B cell (primary cell): Measurements from ENCODE around the gene OOSP1. TPM values are rescaled to one million over a fixed set of nuclear protein-coding genes. Genes with fewer than 3 reads are reported as not detected.

Experiments used
- ATAC-seq: fragments of 200-7000 bp; cut with Tn5 transposase; one replicate; pipeline ENCODE4 v1.10.0; 2021; ENCODE audit warnings: low read depth, mild to moderate bottlenecking, moderate number of reproducible peaks, moderate library complexity
- CTCF ChIA-PET: fragments of 350-600 bp; sonication (Branson Sonifier 250); formaldehyde crosslinking; loops from one replicate; lab custom pipeline; 2021; ENCODE audit warnings: antibody characterized with exemption, inconsistent platforms; lab: Charles Lee
- POLR2A ChIA-PET: fragments of 350-600 bp; sonication (Branson Sonifier 250); formaldehyde crosslinking; loops from one replicate; lab custom pipeline; 2021; ENCODE audit warnings: antibody characterized with exemption; lab: Charles Lee
- DNase-seq: peaks from one replicate; pipeline ENCODE4 v3.0.0; 2013
- H2AFZ ChIP-seq: 2 replicates; pipeline ENCODE4 v1.6.1; 2012; ENCODE audit warnings: mild to moderate bottlenecking, low read depth, low read length; ENCODE audit not compliant: insufficient read depth, poor library complexity, severe bottlenecking
- H3K27ac ChIP-seq, 2 donors: 1 replicate in 1 of 2; 2 replicates in 1 of 2; pipeline ENCODE4 v1.5.1; 2012 to 2013; ENCODE audit warnings: low read length in 2 of 2, mild to moderate bottlenecking in 2 of 2, moderate library complexity in 1 of 2
- H3K27me3 ChIP-seq, 4 experiments: fragments of 200-600 bp in 1 of 4; sonication (generic) in 1 of 4; replicated peaks in 1 of 4; 1 replicate in 2 of 4; 2 replicates in 2 of 4; pipeline versions ENCODE4 v1.6.1 to v1.7.0; 2013 to 2016; ENCODE audit warnings: low read length in 3 of 4, mild to moderate bottlenecking in 2 of 4, mixed read lengths in 1 of 4, moderate library complexity in 1 of 4; ENCODE audit not compliant: insufficient read depth in 4 of 4, control insufficient read depth in 3 of 4; ENCODE audit errors: control extremely low read depth in 1 of 4
- H3K36me3 ChIP-seq, 2 experiments: replicated peaks in 1 of 2; 1 replicate in 1 of 2; 2 replicates in 1 of 2; pipeline versions ENCODE4 v1.6.1 to v1.7.1; 2013; ENCODE audit warnings: low read length in 1 of 2; ENCODE audit not compliant: insufficient read depth in 2 of 2, control insufficient read depth in 1 of 2; ENCODE audit errors: control extremely low read depth in 1 of 2, extremely low read depth in 1 of 2
- H3K4me1 ChIP-seq, 2 donors: fragments of 200-600 bp in 1 of 2; sonication (generic) in 1 of 2; 1 replicate in 1 of 2; 2 replicates in 1 of 2; pipeline versions ENCODE4 v1.5.1 to v1.6.1; 2013 to 2017; ENCODE audit warnings: low read length in 2 of 2; ENCODE audit not compliant: control insufficient read depth in 2 of 2, insufficient read depth in 2 of 2
- H3K4me2 ChIP-seq: replicated peaks from 2 replicates; pipeline ENCODE3; 2012; ENCODE audit warnings: mild to moderate bottlenecking, low read depth, low read length; ENCODE audit not compliant: poor library complexity, severe bottlenecking
- H3K4me3 ChIP-seq, 5 experiments: fragments of 200-600 bp in 1 of 5; sonication (generic) in 1 of 5; 1 replicate in 3 of 5; 2 replicates in 2 of 5; pipeline versions ENCODE4 v1.5.1 to v1.7.0; 2011 to 2016; ENCODE audit warnings: low read length in 4 of 5, mild to moderate bottlenecking in 4 of 5, low read depth in 2 of 5, control low read depth in 1 of 5, moderate library complexity in 1 of 5; ENCODE audit not compliant: insufficient read depth in 1 of 5; ENCODE audit errors: control extremely low read depth in 1 of 5, extremely low read depth in 1 of 5
- H3K79me2 ChIP-seq: fragments of 200-600 bp; sonication (generic); one replicate; pipeline ENCODE4 v1.6.0; 2016; ENCODE audit warnings: low read length; ENCODE audit not compliant: control insufficient read depth, insufficient read depth
- H3K9ac ChIP-seq: fragments of 200-600 bp; sonication (generic); 2 replicates; pipeline ENCODE4 v1.6.1; 2017; ENCODE audit warnings: mild to moderate bottlenecking, low read length, moderate library complexity
- H3K9me3 ChIP-seq, 3 donors: one replicate each; pipeline versions ENCODE4 v1.6.1 to v1.7.1; 2013; ENCODE audit warnings: low read length in 2 of 3; ENCODE audit not compliant: control insufficient read depth in 2 of 3, insufficient read depth in 1 of 3; ENCODE audit errors: control extremely low read depth in 1 of 3
- H4K20me1 ChIP-seq: 2 replicates; pipeline ENCODE4 v1.6.0; 2012; ENCODE audit warnings: mild to moderate bottlenecking, low read length; ENCODE audit not compliant: insufficient read depth, control insufficient read depth, poor library complexity, severe bottlenecking
- H3K27ac Mint-ChIP-seq: one replicate; pipeline ENCODE4 v1.8.0; 2021; ENCODE audit warnings: mixed read lengths
- H3K27me3 Mint-ChIP-seq: one replicate; pipeline ENCODE4 v1.8.0; 2021; ENCODE audit warnings: mixed read lengths
- H3K4me1 Mint-ChIP-seq: one replicate; pipeline ENCODE4 v1.8.0; 2021; ENCODE audit warnings: mixed read lengths
- H3K4me3 Mint-ChIP-seq: one replicate; pipeline ENCODE4 v1.8.0; 2021; ENCODE audit warnings: mixed read lengths
- H3K9me3 Mint-ChIP-seq: one replicate; pipeline ENCODE4 v1.8.0; 2022; ENCODE audit warnings: mixed read lengths; ENCODE audit not compliant: insufficient read depth
- CTCF ChIP-seq: fragments of 200-600 bp; IDR thresholded peaks from one replicate; pipeline ENCODE4 v1.8.0; 2022; ENCODE audit warnings: antibody characterized with exemption, mild to moderate bottlenecking
- EZH2 ChIP-seq: IDR thresholded peaks from 2 replicates; pipeline ENCODE4 v1.6.1; 2012; ENCODE audit warnings: borderline replicate concordance, low read depth, mild to moderate bottlenecking, moderate library complexity, low read length; ENCODE audit not compliant: insufficient read depth, poor library complexity, severe bottlenecking
- WGBS: methylation state at CpG from one replicate; pipeline ENCODE4 v1.1.5; 2013; ENCODE audit warnings: missing lambda C conversion rate; ENCODE audit not compliant: insufficient coverage; 5-methylcytosine and 5-hydroxymethylcytosine counted together
- intact Hi-C: fragments of 100-400 bp; cut with micrococcal nuclease; formaldehyde crosslinking; loops from one replicate; pipeline ENCODE4 v1.10.0; 2022
- polyA plus RNA-seq: library from polyadenylated mRNA; depleted of rRNA; stranded (reverse); fragments of >200 nt; gene quantifications from 2 replicates; pipeline ENCODE4 v1.2.3, GENCODE V29; 2012
- total RNA-seq, 2 donors: library from RNA; stranded (reverse); fragments of 120-200 nt in 1 of 2; gene quantifications; 1 replicate in 1 of 2; 2 replicates in 1 of 2; pipeline versions ENCODE4 v1.2.3 to v1.2.4, GENCODE V29; 2013 to 2022

The OOSP1 gene
- total and polyA plus RNA-seq, 2 donors (not counting 1 experiment from before 2014, with no cell fraction given), result not detected

GRCh38 chr11:60003729-60004128 lies 65.5 kb downstream of the OOSP1 start:
- Mint-ChIP-seq H3K9me3 (no peaks in the 10 kb centered on the region), H3K4me1 (no peaks in the 10 kb centered on the region), H3K4me3 (no peak overlapping the region), H3K27me3 (peaks cover 10% of the 10 kb centered on the region), H3K27ac (no peak overlapping the region)
- ATAC-seq, result no peak
- TF ChIP-seq EZH2 (no peak), CTCF (no peak)
- intact Hi-C loops, result no loop called here
- no peak overlapping the region for H3K4me3 ChIP-seq
- no peaks in the 10 kb centered on the region for H3K27me3 ChIP-seq
- no peaks in the 10 kb centered on the region for H3K9me3 ChIP-seq
- H3K79me2 ChIP-seq, result no peaks in the 10 kb centered on the region
- no peak overlapping the region for H2AFZ ChIP-seq
- 71% methylated on average over 1 of the region's 2 CpGs for WGBS
- no peak for DNase-seq
- ChIA-PET CTCF (no interaction called here), POLR2A (no interaction called here)
- no peaks in the 10 kb centered on the region for H3K4me1 ChIP-seq
- H3K36me3 ChIP-seq, result no peaks in the 10 kb centered on the region
- H3K9ac ChIP-seq, result no peak overlapping the region
- H3K27ac ChIP-seq, result no peak overlapping the region
- no peaks in the 10 kb centered on the region for H4K20me1 ChIP-seq
- no peak overlapping the region for H3K4me2 ChIP-seq

GRCh38 chr11:60005360-60005759 lies 67.1 kb downstream of the OOSP1 start:
- no peak overlapping the region for H3K9ac ChIP-seq
- TF ChIP-seq CTCF (no peak), EZH2 (no peak)
- H3K36me3 ChIP-seq, result no peaks in the 10 kb centered on the region
- WGBS, result no CpG with 5 or more reads among the region's 1 CpG
- H3K27ac ChIP-seq, result no peak overlapping the region
- no peaks in the 10 kb centered on the region for H3K9me3 ChIP-seq
- intact Hi-C loops, result no loop called here
- Mint-ChIP-seq H3K27me3 (peaks cover 21% of the 10 kb centered on the region), H3K4me1 (no peaks in the 10 kb centered on the region), H3K4me3 (no peak overlapping the region), H3K27ac (no peak overlapping the region), H3K9me3 (no peaks in the 10 kb centered on the region)
- H3K4me1 ChIP-seq, result no peaks in the 10 kb centered on the region
- no peak overlapping the region for H3K4me3 ChIP-seq
- POLR2A ChIA-PET, result no interaction called here
- H3K79me2 ChIP-seq, result no peaks in the 10 kb centered on the region
- no peaks in the 10 kb centered on the region for H3K27me3 ChIP-seq
- H3K4me2 ChIP-seq, result no peak overlapping the region
- no peaks in the 10 kb centered on the region for H4K20me1 ChIP-seq
- DNase-seq (no peak), ATAC-seq (no peak)
- no peak overlapping the region for H2AFZ ChIP-seq
- CTCF ChIA-PET, result no interaction called here

Other genes starting within 250 kb of the OOSP1 start
- not detected in 2 replicates for gene OR10V1, start 224.6 kb upstream of the OOSP1 start, total RNA-seq
- gene OR10V1, start 224.6 kb upstream of the OOSP1 start, polyA plus RNA-seq, result not detected in 2 replicates
- 16.6 and 17.5 TPM in 2 replicates for gene STX3, start 183.1 kb upstream of the OOSP1 start, total RNA-seq
- 7.6 and 12.6 TPM in 2 replicates for gene STX3, start 183.1 kb upstream of the OOSP1 start, polyA plus RNA-seq
- 38.3 and 38.9 TPM in 2 replicates for gene MRPL16, start 127.7 kb upstream of the OOSP1 start, total RNA-seq
- 33.8 and 41.0 TPM in 2 replicates for gene MRPL16, start 127.7 kb upstream of the OOSP1 start, polyA plus RNA-seq
- not detected in 2 replicates for gene CBLIF, start 92.9 kb upstream of the OOSP1 start, total RNA-seq
- not detected in 2 replicates for gene CBLIF, start 92.9 kb upstream of the OOSP1 start, polyA plus RNA-seq
- not detected in 2 replicates for gene TCN1, start 71.9 kb upstream of the OOSP1 start, total RNA-seq
- gene TCN1, start 71.9 kb upstream of the OOSP1 start, polyA plus RNA-seq, result 0.15 TPM in 1 of 2 replicates, not detected in the other
- not detected in 2 replicates for gene OOSP3, start 59.6 kb upstream of the OOSP1 start, total RNA-seq
- not detected in 2 replicates for gene OOSP3, start 59.6 kb upstream of the OOSP1 start, polyA plus RNA-seq
- not detected in 2 replicates for gene OOSP4A, start 25.6 kb downstream of the OOSP1 start, total RNA-seq
- not detected in 2 replicates for gene OOSP4A, start 25.6 kb downstream of the OOSP1 start, polyA plus RNA-seq
- not detected in 2 replicates for gene OOSP4B, start 78.7 kb downstream of the OOSP1 start, total RNA-seq
- gene OOSP4B, start 78.7 kb downstream of the OOSP1 start, polyA plus RNA-seq, result not detected in 2 replicates
- gene OOSP2, start 102.0 kb downstream of the OOSP1 start, total RNA-seq, result not detected in 2 replicates
- gene OOSP2, start 102.0 kb downstream of the OOSP1 start, polyA plus RNA-seq, result not detected in 2 replicates
- not detected in 2 replicates for gene MS4A3, start 118.2 kb downstream of the OOSP1 start, total RNA-seq
- not detected in 2 replicates for gene MS4A3, start 118.2 kb downstream of the OOSP1 start, polyA plus RNA-seq
- gene MS4A2, start 150.2 kb downstream of the OOSP1 start, total RNA-seq, result not detected in 2 replicates
- gene MS4A2, start 150.2 kb downstream of the OOSP1 start, polyA plus RNA-seq, result not detected in 2 replicates
- 0.34 and 0.80 TPM in 2 replicates for gene MS4A6A, start 244.7 kb downstream of the OOSP1 start, total RNA-seq
- gene MS4A6A, start 244.7 kb downstream of the OOSP1 start, polyA plus RNA-seq, result 2.8 and 4.1 TPM in 2 replicates